Smooth muscle cell of the coronary artery (primary cell): Measurements from ENCODE around the gene ACE. TPM values are rescaled to one million over a fixed set of nuclear protein-coding genes. Genes with fewer than 3 reads are reported as not detected.

ENCODE experiments used
- total RNA-seq: library from RNA; depleted of rRNA; stranded (reverse); fragments of >200 nt; gene quantifications from 2 replicates; pipeline ENCODE4 v1.2.3, GENCODE V29; 2014; ENCODE audit warnings: low replicate concordance

ACE gene
- 2.0 and 12.4 TPM in 2 replicates for total RNA-seq

DNA sequence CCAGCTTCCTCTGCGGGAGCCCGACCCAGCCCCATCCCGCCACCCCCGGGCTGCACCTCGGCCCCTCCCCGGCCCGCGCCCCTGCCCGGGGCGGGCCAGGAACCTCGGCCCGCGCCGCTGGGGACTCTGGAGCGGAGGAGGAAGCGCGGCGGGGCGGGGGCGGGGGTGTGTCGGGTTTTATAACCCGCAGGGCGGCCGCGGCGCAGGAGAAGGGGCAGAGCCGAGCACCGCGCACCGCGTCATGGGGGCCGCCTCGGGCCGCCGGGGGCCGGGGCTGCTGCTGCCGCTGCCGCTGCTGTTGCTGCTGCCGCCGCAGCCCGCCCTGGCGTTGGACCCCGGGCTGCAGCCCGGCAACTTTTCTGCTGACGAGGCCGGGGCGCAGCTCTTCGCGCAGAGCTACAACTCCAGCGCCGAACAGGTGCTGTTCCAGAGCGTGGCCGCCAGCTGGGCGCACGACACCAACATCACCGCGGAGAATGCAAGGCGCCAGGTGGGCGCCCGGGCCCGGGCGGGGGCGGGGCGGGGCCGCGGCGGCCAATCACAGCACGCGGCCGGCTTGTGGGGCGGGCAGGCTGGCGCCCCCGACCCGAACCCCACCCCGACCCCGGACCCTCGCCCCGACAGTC is at the start of gene ACE:
Gene ACE (plus strand): TSS at position 208 of the 626 bp plus-strand sequence. CDS start 34 bp downstream, at position 242.

DNA sequence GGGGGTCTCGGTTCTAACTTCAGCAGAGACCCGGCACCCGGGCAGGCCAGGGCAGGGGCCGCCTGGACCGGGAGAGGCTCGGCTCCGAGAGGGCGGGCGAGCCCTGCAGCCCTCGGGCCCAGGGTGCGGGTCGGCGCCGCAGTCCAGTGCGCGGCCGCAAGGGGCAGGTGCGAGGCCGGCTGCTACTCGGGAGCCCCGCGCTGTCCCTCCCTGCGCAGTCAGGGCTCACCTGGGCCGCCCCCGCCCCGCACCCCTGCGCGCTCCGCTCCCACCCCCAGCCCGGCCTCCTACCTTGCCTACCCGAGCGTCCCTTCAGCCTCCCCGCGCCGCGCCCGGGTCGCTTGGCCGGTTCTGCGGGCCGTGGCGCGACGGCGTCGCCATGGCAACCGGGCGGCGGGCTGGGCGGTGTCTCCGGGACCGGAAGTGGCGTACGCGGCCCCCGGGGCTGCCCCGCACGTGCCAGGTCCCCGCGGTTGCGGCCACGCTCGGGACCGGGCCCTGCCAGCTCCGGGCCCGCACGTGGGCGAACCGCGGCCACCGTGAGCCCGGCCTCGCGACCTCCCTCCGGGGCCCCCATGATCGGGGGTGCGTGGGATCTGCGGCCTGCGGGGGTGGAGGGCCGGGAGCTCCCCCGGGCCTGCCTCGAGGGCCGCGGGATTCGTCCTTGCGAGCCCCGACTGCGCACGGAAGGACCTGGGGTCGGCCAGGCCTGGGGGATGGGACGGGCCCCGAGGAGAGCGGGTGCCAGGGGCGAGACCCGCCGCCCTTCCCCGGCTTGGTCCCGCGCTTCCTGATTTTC is 30.7 kb upstream of the ACE start, which contains the start of gene CYB561:
Gene CYB561 (minus strand): TSS at position 353 of the 799 bp plus-strand sequence. CDS start 8,759 bp downstream, outside the sequence.

DNA sequence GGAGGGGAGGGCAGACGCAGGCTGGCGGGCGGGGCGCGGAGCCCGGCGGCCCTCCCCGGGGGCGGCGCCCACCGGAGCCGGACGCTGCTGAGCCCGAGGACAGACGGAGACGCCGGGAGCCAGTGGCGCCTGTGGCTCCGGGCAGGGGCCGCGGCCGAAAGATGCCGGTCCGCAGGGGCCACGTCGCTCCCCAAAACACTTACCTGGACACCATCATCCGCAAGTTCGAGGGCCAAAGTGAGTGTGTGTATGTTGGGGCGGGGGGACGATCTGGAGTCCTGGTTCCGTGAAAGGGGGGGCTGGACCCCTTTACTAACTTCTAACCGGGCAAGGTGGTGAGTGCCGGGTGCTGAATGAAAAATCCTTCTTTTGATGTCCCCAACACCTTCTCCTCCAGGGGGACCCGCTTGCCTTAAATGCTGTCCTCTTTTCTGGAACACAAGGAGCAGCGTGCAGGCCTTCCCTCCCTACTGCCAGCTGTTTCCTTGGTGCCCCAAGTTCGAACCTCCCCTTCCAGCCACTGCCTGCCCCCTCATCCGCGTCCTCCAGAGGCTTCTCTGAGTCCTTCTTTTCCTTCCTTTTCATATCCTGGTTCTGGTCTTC is 46.5 kb downstream of the ACE start, which contains the start of gene KCNH6:
Gene KCNH6 (plus strand): TSS at position 106 of the 603 bp plus-strand sequence. CDS start 56 bp downstream, at position 162.

Other genes with a start within 250 kb of the ACE start
- 11.1 and 50.2 TPM in 2 replicates for gene CYB561, start 30.8 kb upstream of the ACE start, total RNA-seq
- gene KCNH6, start 46.3 kb downstream of the ACE start, total RNA-seq, result not detected in 2 replicates
- gene DCAF7, start 73.4 kb downstream of the ACE start, total RNA-seq, result 11.2 and 12.6 TPM in 2 replicates
- 8.5 and 13.6 TPM in 2 replicates for gene TACO1, start 123.8 kb downstream of the ACE start, total RNA-seq
- gene MAP3K3, start 145.4 kb downstream of the ACE start, total RNA-seq, result 27.4 and 42.9 TPM in 2 replicates
- gene LIMD2, start 223.1 kb downstream of the ACE start, total RNA-seq, result 1.1 and 7.4 TPM in 2 replicates